IPS-18a (cell line): Measurements from ENCODE around the gene TTLL8.

Experiments
- H3K27ac ChIP-seq: one replicate; pipeline ENCODE4 v1.5.1; 2013; ENCODE audit warnings: low read length
- H3K27me3 ChIP-seq: one replicate; pipeline ENCODE4 v1.6.1; 2013; ENCODE audit warnings: mild to moderate bottlenecking, low read length; ENCODE audit not compliant: control insufficient read depth, insufficient read depth
- H3K36me3 ChIP-seq: one replicate; pipeline ENCODE4 v1.6.1; 2013; ENCODE audit warnings: low read depth, low read length; ENCODE audit not compliant: control insufficient read depth
- H3K4me1 ChIP-seq: one replicate; pipeline ENCODE4 v1.6.1; 2013; ENCODE audit warnings: low read depth, low read length; ENCODE audit not compliant: control insufficient read depth
- H3K4me3 ChIP-seq: one replicate; pipeline ENCODE4 v1.5.1; 2013; ENCODE audit warnings: low read length
- H3K9ac ChIP-seq: one replicate; pipeline ENCODE4 v1.6.1; 2013; ENCODE audit warnings: mild to moderate bottlenecking, low read length, moderate library complexity
- H3K9me3 ChIP-seq: one replicate; pipeline ENCODE4 v1.6.1; 2013; ENCODE audit warnings: low read depth, low read length; ENCODE audit not compliant: control insufficient read depth

Gene TTLL8

DNA sequence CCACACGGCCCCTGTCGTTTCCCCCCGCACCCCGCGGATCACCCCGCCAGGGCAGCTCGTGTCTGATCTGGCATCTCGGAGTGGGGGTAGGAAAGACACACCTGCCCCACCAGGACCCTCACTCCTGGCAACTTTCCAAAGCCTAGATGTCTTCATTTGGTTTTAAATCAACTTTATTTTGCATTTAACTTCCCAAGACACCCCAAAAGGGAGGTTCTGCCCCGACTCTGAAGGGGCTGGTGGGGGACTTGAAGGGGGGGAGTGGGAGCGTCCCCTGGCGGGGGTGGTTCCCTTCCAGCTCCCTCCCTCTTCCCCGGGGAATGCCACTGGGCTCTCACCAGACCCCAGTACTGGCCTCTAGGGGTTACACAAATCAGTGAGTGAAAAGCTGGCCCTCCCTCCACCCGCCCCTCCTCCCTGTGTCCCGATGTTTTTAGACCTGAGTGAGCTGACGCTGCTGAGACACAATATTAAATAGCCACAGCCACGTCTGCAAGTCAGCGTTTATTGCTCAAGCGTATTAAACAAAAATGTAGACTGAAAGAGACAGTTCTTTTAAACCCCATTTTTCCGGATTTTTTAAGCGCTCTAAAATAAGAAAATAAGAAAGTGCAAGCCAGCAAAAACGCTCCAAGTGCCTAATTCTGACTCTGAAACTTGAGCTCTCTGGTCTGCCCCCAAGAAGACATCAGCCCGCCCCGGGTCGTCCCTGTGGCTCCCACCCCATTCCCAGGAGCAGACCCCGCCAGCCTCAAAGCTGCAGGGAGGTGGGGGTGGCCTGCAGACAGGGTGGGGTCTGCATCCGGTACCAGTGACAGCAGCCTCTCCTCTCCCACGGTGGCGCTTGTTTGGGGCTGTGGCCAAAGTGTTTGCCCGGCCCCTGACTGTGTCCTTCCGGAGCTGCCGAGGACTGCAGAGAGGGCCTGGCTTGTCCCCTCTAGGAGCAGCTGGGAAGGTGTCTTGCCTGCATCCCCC is 1.1 kb upstream of the TTLL8 start:
- Histone ChIP-seq H3K27me3 (peaks cover 7% of the 10 kb centered on the region), H3K36me3 (no peaks in the 10 kb centered on the region), H3K9me3 (no peaks in the 10 kb centered on the region), H3K27ac (no peak overlapping the region), H3K9ac (no peak overlapping the region), H3K4me3 (peak overlapping the region; percentile 66), H3K4me1 (peaks cover 7% of the 10 kb centered on the region)

DNA sequence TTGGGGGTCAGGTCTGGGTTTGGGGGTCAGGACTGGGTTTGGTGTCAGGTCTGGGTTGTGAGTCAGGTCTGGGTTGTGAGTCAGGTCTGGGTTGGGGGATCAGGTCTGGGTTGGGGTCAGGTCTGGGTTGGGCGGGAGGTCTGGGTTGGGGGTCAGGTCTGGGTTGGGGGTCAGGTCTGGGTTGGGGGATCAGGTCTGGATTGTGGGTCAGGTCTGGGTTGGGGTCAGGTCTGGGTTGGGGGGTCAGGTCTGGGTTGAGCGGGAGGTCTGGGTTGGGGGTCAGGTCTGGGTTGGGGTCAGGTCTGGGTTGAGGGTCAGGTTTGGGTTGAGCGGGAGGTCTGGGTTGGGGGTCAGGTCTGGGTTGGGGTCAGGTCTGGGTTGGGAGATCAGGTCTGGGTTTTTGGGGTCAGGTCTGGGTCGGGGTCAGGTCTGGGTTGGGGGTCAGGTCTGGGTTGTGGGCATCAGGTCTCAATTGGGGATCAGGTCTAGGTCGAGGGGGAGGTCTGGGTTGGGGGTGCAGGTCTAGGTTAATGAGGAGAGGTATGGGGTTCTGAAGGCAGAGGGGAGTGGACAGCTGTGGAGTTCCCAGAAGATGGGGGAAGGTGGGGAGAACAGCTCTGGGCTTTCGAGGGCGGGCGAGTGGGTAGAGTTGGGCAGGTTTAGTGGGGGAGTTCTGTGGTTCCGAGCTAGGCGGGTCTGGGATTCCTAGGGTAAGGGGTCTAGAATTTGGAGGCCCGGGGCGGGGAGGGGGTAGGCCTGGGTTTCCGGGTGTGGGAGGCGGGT is 629 bp downstream of the TTLL8 start:
- H3K9ac ChIP-seq, result no peak overlapping the region
- no peak overlapping the region for H3K27ac ChIP-seq
- H3K36me3 ChIP-seq, result no peaks in the 10 kb centered on the region
- peaks cover 7% of the 10 kb centered on the region for H3K27me3 ChIP-seq
- no peaks in the 10 kb centered on the region for H3K9me3 ChIP-seq
- H3K4me1 ChIP-seq, result peaks cover 7% of the 10 kb centered on the region
- no peak overlapping the region for H3K4me3 ChIP-seq

DNA sequence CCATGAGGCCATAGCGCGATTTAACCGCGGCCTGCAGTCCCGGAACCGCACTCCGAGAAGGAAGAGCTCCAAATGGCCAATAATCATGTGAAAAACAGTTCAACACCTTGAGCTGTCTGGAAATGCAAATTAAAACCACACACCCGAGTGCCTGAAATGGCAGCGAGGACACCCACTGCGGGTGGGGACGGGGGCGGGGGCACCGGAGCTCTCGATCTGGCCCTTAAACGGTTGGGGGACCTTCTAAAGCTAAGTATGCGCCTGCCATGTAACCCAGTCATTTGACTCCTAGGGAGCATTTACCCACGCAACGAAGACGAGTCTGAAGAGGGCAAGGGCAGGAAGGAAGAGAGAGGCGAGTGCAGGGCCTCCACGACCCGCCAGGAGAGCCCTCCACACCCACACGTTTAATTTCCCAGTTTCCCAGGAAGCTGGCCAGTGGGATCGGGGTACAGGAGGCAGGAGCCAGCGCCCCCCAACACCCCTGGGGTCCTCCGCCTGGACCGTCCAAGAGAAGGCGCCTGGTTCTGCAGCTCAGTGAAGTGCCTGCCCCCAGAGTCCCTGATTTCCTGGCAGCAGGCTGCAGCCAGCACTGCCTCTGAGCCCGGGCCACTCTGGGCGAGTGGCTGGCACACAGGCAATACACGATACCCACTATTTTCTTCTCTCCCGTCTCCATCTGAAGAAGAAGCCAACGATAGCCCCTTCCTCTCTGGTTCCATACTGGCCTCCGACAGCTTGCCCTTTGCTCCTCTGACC is 1.7 kb downstream of the TTLL8 start:
- no peak overlapping the region for H3K4me3 ChIP-seq
- no peaks in the 10 kb centered on the region for H3K36me3 ChIP-seq
- peaks cover 7% of the 10 kb centered on the region for H3K27me3 ChIP-seq
- H3K9ac ChIP-seq, result no peak overlapping the region
- H3K9me3 ChIP-seq, result no peaks in the 10 kb centered on the region
- peaks cover 7% of the 10 kb centered on the region for H3K4me1 ChIP-seq
- H3K27ac ChIP-seq, result no peak overlapping the region

DNA sequence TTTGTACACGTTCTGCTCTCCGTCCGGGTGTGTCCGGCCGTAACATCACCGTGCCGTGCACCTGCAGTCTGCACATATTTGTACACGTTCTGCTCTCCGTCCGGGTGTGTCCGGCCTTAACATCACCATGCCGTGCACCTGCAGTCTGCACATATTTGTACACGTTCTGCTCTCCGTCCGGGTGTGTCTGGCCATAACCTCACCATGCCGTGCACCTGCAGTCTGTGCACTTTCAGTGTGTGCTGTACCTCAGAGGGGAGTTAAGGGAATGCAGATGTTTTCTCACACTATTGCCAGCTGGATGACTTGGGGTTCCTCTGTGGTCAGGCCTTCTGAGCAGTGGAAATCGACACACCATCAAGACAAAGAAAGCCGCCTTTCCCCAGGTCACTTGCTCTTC is 4.2 kb downstream of the TTLL8 start:
- Histone ChIP-seq H3K4me3 (no peak overlapping the region), H3K27ac (no peak overlapping the region), H3K4me1 (no peaks in the 10 kb centered on the region), H3K9ac (no peak overlapping the region), H3K27me3 (peaks cover 7% of the 10 kb centered on the region), H3K36me3 (no peaks in the 10 kb centered on the region), H3K9me3 (no peaks in the 10 kb centered on the region)

DNA sequence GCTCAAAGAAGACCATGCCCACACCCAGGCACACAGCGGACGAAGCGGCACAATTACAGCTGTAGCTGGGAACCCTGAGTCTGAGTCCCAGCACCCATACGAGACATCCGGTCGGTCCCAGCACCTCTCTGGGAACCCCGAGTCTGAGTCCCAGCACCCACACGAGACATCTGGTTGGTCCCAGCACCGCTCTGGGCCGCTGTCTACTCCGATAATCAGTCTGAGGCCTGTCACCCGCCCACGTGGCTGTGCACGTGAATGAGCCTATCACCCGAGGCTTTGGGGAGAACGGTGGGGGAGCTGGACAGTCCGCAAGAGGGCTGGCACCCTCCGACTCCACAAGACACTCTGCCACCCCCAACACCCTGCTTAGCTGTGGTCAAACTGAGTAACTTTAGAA is 6.2 kb downstream of the TTLL8 start:
- Histone ChIP-seq H3K9me3 (no peaks in the 10 kb centered on the region), H3K4me1 (no peaks in the 10 kb centered on the region), H3K9ac (no peak overlapping the region), H3K36me3 (no peaks in the 10 kb centered on the region), H3K4me3 (no peak overlapping the region), H3K27ac (no peak overlapping the region), H3K27me3 (no peaks in the 10 kb centered on the region)

DNA sequence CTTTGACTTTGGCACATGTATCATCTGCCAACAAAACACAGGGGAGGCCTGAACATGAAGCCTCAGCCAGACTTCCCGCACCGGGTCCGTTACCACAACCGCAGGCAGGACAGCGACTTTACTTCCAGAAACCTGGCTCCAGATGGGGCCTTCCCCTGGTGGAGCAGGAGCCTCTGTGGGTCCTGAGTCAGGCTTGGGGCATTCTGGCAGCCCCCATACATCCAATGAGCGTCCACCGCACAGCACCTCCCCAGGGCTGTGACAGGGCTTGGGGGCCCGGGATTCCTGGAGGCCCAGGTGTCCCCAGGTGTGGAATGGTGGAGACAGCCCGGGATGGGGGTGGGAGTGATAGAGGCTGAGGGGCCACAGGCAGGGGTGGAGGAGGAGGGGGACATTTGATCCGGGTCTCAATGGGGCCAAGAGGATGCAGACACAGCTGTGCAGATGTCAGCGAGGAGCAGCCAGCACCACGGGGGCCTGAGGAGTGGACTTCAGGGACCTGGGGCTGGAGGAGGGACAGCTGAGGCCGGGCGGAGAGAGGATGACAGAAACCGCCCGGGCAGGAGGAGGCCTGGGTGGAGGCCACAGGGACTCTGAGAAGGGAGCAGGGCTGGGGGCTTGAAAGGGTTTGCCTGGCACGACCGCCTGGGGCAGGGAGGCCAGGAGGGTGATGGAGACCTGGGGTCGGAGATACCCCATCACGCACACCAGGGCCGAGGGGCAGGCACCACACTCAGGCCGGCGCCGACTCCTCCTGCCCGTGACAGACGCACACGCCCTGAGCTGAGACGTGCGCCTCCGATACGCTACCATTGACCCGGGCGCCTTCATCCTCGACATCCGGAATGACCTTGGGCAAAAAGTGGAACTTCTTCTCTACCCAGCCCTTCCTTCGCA is 8.6 kb downstream of the TTLL8 start:
- no peaks in the 10 kb centered on the region for H3K36me3 ChIP-seq

DNA sequence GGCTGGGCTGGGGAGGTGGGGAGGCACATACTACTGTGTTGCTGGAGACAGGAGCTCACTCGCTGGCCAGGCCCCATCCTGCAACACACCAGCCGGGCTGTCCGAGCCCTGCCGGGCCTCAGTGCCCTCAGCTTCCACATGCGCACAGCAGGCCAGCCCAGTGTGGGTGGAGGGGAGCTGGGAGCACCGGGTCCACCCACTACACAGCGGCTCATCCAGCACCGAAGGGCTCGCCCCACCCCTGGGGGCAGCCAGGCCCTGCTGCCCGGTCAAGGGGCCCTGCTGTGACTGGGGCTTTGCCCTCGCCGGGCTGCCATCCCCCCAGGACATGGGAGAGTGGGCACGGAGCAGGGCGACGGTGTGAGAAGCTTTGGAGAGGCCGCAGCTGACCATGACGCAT is 9.3 kb downstream of the TTLL8 start:
- Histone ChIP-seq H3K36me3 (no peaks in the 10 kb centered on the region), H3K9me3 (no peaks in the 10 kb centered on the region), H3K9ac (no peak overlapping the region), H3K4me3 (no peak overlapping the region), H3K27me3 (no peaks in the 10 kb centered on the region), H3K27ac (no peak overlapping the region), H3K4me1 (no peaks in the 10 kb centered on the region)

More for the DNA sequence above, 8.6 kb downstream of the TTLL8 start:
- H3K27ac ChIP-seq, result no peak overlapping the region
- no peaks in the 10 kb centered on the region for H3K9me3 ChIP-seq
- H3K4me1 ChIP-seq, result no peaks in the 10 kb centered on the region
- no peak overlapping the region for H3K4me3 ChIP-seq
- H3K9ac ChIP-seq, result no peak overlapping the region
- no peaks in the 10 kb centered on the region for H3K27me3 ChIP-seq

DNA sequence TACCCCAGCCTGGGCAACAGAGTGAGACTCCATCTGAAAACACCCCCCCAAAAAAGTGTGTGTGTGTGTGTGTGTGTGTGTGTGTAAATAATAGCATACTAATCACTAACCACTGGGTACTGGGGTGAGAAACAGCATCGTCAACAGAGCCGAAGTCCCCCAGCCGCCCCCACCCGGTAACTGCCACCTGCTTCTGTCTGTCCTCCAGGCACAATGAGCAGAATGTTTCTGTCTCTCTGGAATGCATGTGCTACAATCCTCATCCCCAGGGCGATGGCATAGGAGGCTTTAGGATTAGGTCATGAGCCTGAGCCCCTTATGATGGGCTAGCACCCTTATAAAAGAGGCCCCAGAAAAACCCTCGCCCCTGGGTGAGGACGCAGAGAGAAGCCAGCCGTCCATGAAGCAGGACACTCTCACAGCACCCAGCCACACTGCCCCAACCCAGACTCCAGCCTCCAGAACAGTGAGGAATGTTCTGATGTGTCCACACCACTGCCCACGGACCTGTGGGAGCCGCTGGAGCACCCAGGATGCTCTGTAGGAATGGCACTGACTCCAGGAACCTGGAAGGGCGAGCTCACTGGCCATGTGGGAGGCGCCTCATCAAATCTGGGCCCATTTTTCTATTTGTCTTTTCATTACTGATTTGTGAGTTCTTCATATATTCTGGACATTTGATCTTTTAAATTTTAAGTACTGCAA is 9.9 kb downstream of the TTLL8 start:
- H3K27ac ChIP-seq, result no peak overlapping the region
- H3K27me3 ChIP-seq, result no peaks in the 10 kb centered on the region

DNA sequence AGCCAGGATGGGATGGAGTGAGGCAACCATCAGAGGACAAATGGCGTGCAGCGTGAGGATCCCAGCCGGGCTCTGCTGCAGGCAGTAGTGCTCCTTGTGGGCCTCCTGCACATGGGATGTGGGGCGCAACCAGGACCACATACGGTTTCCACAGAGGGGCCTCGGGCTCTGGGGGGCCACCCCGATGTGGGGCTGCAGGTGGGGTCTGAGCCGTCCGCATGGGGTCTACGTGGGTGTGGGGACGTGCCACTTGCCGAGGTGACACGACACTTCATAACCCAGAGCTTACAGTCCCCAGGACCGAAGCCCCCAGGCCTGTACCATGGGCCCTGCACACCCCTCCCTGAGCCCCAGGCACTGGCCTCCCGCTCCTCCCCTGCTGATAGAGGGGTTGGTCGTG is 10.8 kb downstream of the TTLL8 start:
- Histone ChIP-seq H3K4me3 (no peak overlapping the region), H3K9me3 (no peaks in the 10 kb centered on the region), H3K27me3 (no peaks in the 10 kb centered on the region), H3K9ac (no peak overlapping the region), H3K4me1 (no peaks in the 10 kb centered on the region), H3K36me3 (no peaks in the 10 kb centered on the region), H3K27ac (no peak overlapping the region)

More for the DNA sequence above, 9.9 kb downstream of the TTLL8 start:
- Histone ChIP-seq H3K4me1 (no peaks in the 10 kb centered on the region), H3K9me3 (no peaks in the 10 kb centered on the region), H3K36me3 (no peaks in the 10 kb centered on the region), H3K9ac (no peak overlapping the region), H3K4me3 (no peak overlapping the region)

DNA sequence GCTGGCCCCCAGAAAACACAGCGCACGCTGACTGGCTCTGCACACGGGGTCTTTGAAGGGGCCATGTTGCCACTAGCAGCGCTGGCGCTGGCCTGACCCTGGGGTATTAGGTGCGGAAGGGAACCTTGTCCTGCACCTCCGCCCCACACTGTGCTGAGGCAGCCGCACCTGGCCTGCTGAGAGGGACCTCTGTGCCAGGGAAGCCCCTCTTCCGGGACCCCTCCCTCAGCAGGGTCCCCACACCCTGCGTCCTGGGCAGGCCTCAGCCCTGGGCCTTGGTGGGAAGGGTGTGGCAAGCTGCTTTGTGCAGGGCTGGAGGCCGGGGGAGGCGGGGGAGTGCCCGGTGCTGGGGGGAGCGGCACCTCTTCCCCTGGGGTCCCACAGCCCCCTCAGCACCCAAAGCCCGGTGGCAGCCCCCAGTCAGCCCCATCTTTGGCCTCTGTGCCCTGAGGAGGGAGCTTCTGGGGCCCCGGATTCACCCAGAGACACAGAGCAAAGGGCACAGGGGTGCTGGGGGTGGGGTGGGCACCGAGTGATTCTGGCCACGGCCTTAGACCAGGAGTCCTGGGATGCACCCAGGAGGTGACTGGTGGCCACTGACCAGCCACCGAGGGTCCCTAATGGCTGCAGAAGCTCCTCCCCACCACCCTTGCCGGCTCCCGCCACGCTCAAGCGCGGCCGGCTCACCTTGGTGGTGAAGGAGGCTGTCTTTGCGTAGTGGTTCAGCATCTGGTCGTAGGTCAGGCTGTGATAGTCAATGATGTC is 11.4 kb downstream of the TTLL8 start:
- no peaks in the 10 kb centered on the region for H3K27me3 ChIP-seq
- H3K9me3 ChIP-seq, result no peaks in the 10 kb centered on the region
- H3K4me1 ChIP-seq, result no peaks in the 10 kb centered on the region
- no peak overlapping the region for H3K9ac ChIP-seq
- H3K4me3 ChIP-seq, result no peak overlapping the region
- no peak overlapping the region for H3K27ac ChIP-seq
- H3K36me3 ChIP-seq, result no peaks in the 10 kb centered on the region
